Measurements from ENCODE around the gene E2F3. TPM values are rescaled to one million over a fixed set of nuclear protein-coding genes. Genes with fewer than 3 reads are reported as not detected.
"Not testable (repeated sequence)": the region's sequence is repeated elsewhere in the genome, so short reads cannot be mapped to it uniquely, and the experiment has no call there.

Gene E2F3
- polyA plus RNA-seq, 1 donor = 17.9 TPM

GRCh38 chr6:20509212-20509611 is 107.5 kb downstream of the E2F3 start:
- Histone ChIP-seq H3K36me3 (ENCODE audit: control insufficient read depth, insufficient read depth, low read length) (no peaks in the 10 kb centered on the region), H3K4me1 (ENCODE audit: control insufficient read depth, insufficient read depth, low read length) (no peaks in the 10 kb centered on the region), H3K4me3 (ENCODE audit: low read length) (no peak overlapping the region), H3K27ac (ENCODE audit: low read length) (no peak overlapping the region), H3K27me3 (ENCODE audit: control insufficient read depth, insufficient read depth, low read length) (no peaks in the 10 kb centered on the region), H3K9me3 (ENCODE audit: control insufficient read depth, low read depth, low read length) (no peaks in the 10 kb centered on the region)
- WGBS (ENCODE audit: insufficient coverage, low lambda C conversion rate) = no CpG with 5 or more reads among the region's 2 CpGs
- no peak for DNase-seq

- Histone ChIP-seq H3K9me3 (ENCODE audit: control insufficient read depth, low read depth, low read length) (no peaks in the 10 kb centered on the region), H3K4me3 (ENCODE audit: low read length) (no peak overlapping the region), H3K36me3 (ENCODE audit: control insufficient read depth, insufficient read depth, low read length) (no peaks in the 10 kb centered on the region), H3K27ac (ENCODE audit: low read length) (no peak overlapping the region), H3K27me3 (ENCODE audit: control insufficient read depth, insufficient read depth, low read length) (no peaks in the 10 kb centered on the region), H3K4me1 (ENCODE audit: control insufficient read depth, insufficient read depth, low read length) (no peaks in the 10 kb centered on the region)
- WGBS (ENCODE audit: insufficient coverage, low lambda C conversion rate) = no CpG with 5 or more reads among the region's 2 CpGs
- DNase-seq = no peak
Measured at GRCh38 chr6:20511852-20512251, 110.2 kb downstream of the E2F3 start.

GRCh38 chr6:20525208-20525607 is 123.5 kb downstream of the E2F3 start:
- H3K4me1 ChIP-seq (ENCODE audit: control insufficient read depth, insufficient read depth, low read length); H3K36me3 ChIP-seq (ENCODE audit: control insufficient read depth, insufficient read depth, low read length); H3K27ac ChIP-seq (ENCODE audit: low read length); H3K27me3 ChIP-seq (ENCODE audit: control insufficient read depth, insufficient read depth, low read length); H3K9me3 ChIP-seq (ENCODE audit: control insufficient read depth, low read depth, low read length); H3K4me3 ChIP-seq (ENCODE audit: low read length); DNase-seq: not testable (repeated sequence)
- no CpG with 5 or more reads among the region's 3 CpGs for WGBS (ENCODE audit: insufficient coverage, low lambda C conversion rate)

GRCh38 chr6:20529086-20529448 is 127.4 kb downstream of the E2F3 start:
- H3K27ac ChIP-seq (ENCODE audit: low read length); H3K27me3 ChIP-seq (ENCODE audit: control insufficient read depth, insufficient read depth, low read length); H3K36me3 ChIP-seq (ENCODE audit: control insufficient read depth, insufficient read depth, low read length); H3K4me3 ChIP-seq (ENCODE audit: low read length); H3K4me1 ChIP-seq (ENCODE audit: control insufficient read depth, insufficient read depth, low read length); H3K9me3 ChIP-seq (ENCODE audit: control insufficient read depth, low read depth, low read length): not testable (repeated sequence)
- WGBS (ENCODE audit: insufficient coverage, low lambda C conversion rate) = 60% methylated on average over 1 of the region's 5 CpGs
- peak; percentile 16 to 20 for DNase-seq

GRCh38 chr6:20532881-20533280 is 131.2 kb downstream of the E2F3 start:
- no CpG with 5 or more reads among the region's 1 CpG for WGBS (ENCODE audit: insufficient coverage, low lambda C conversion rate)
- DNase-seq = no peak
- Histone ChIP-seq H3K36me3 (ENCODE audit: control insufficient read depth, insufficient read depth, low read length) (no peaks in the 10 kb centered on the region), H3K9me3 (ENCODE audit: control insufficient read depth, low read depth, low read length) (no peaks in the 10 kb centered on the region), H3K4me1 (ENCODE audit: control insufficient read depth, insufficient read depth, low read length) (peaks cover 6% of the 10 kb centered on the region), H3K4me3 (ENCODE audit: low read length) (no peak overlapping the region), H3K27me3 (ENCODE audit: control insufficient read depth, insufficient read depth, low read length) (no peaks in the 10 kb centered on the region), H3K27ac (ENCODE audit: low read length) (no peak overlapping the region)

- Histone ChIP-seq H3K27me3 (ENCODE audit: control insufficient read depth, insufficient read depth, low read length) (no peaks in the 10 kb centered on the region), H3K4me3 (ENCODE audit: low read length) (peak overlapping the region; percentile 70), H3K36me3 (ENCODE audit: control insufficient read depth, insufficient read depth, low read length) (no peaks in the 10 kb centered on the region), H3K27ac (ENCODE audit: low read length) (peak overlapping the region; percentile 80), H3K4me1 (ENCODE audit: control insufficient read depth, insufficient read depth, low read length) (peaks cover 3% of the 10 kb centered on the region), H3K9me3 (ENCODE audit: control insufficient read depth, low read depth, low read length) (no peaks in the 10 kb centered on the region)
- 84% methylated on average over 3 of the region's 6 CpGs for WGBS (ENCODE audit: insufficient coverage, low lambda C conversion rate)
- DNase-seq = peak in 1 of 2 donors; percentile 8
Measured at GRCh38 chr6:20533746-20534294, 132.1 kb downstream of the E2F3 start.

GRCh38 chr6:20534295-20535262 is 132.9 kb downstream of the E2F3 start, which contains the start of gene CDKAL1:
TSS of gene CDKAL1 (plus strand) at chr6:20534457. CDS start at chr6:20546351, 11,894 bp downstream.
- DNase-seq = peak; percentile 87 to 90
- H3K27ac ChIP-seq (ENCODE audit: low read length) = peak within 1 kb of the TSS; percentile 80
- peaks cover 3% of the 10 kb centered on the region for H3K4me1 ChIP-seq (ENCODE audit: control insufficient read depth, insufficient read depth, low read length)
- no peaks in the 10 kb centered on the region for H3K36me3 ChIP-seq (ENCODE audit: control insufficient read depth, insufficient read depth, low read length)
- H3K27me3 ChIP-seq (ENCODE audit: control insufficient read depth, insufficient read depth, low read length) = no peaks in the 10 kb centered on the region
- H3K4me3 ChIP-seq (ENCODE audit: low read length) = peak within 1 kb of the TSS; percentile 70
- 13% methylated on average over 2 of the region's 31 CpGs for WGBS (ENCODE audit: insufficient coverage, low lambda C conversion rate)
- no peaks in the 10 kb centered on the region for H3K9me3 ChIP-seq (ENCODE audit: control insufficient read depth, low read depth, low read length)

GRCh38 chr6:20538131-20538662 is 136.5 kb downstream of the E2F3 start:
- DNase-seq = no peak
- Histone ChIP-seq H3K27me3 (ENCODE audit: control insufficient read depth, insufficient read depth, low read length) (no peaks in the 10 kb centered on the region), H3K27ac (ENCODE audit: low read length) (no peak overlapping the region), H3K9me3 (ENCODE audit: control insufficient read depth, low read depth, low read length) (no peaks in the 10 kb centered on the region), H3K4me3 (ENCODE audit: low read length) (no peak overlapping the region), H3K36me3 (ENCODE audit: control insufficient read depth, insufficient read depth, low read length) (peaks cover 8% of the 10 kb centered on the region), H3K4me1 (ENCODE audit: control insufficient read depth, insufficient read depth, low read length) (peaks cover 3% of the 10 kb centered on the region)
- WGBS (ENCODE audit: insufficient coverage, low lambda C conversion rate) = no CpG with 5 or more reads among the region's 1 CpG

GRCh38 chr6:20538907-20539306 is 137.2 kb downstream of the E2F3 start:
- DNase-seq = no peak
- Histone ChIP-seq H3K27ac (ENCODE audit: low read length) (no peak overlapping the region), H3K9me3 (ENCODE audit: control insufficient read depth, low read depth, low read length) (no peaks in the 10 kb centered on the region), H3K4me3 (ENCODE audit: low read length) (no peak overlapping the region), H3K4me1 (ENCODE audit: control insufficient read depth, insufficient read depth, low read length) (peaks cover 3% of the 10 kb centered on the region), H3K27me3 (ENCODE audit: control insufficient read depth, insufficient read depth, low read length) (no peaks in the 10 kb centered on the region), H3K36me3 (ENCODE audit: control insufficient read depth, insufficient read depth, low read length) (peaks cover 8% of the 10 kb centered on the region)
- no CpG with 5 or more reads among the region's 4 CpGs for WGBS (ENCODE audit: insufficient coverage, low lambda C conversion rate)

- no peak for DNase-seq
- Histone ChIP-seq H3K27ac (ENCODE audit: low read length) (no peak overlapping the region), H3K4me1 (ENCODE audit: control insufficient read depth, insufficient read depth, low read length) (peaks cover 3% of the 10 kb centered on the region), H3K27me3 (ENCODE audit: control insufficient read depth, insufficient read depth, low read length) (no peaks in the 10 kb centered on the region), H3K36me3 (ENCODE audit: control insufficient read depth, insufficient read depth, low read length) (peaks cover 8% of the 10 kb centered on the region), H3K9me3 (ENCODE audit: control insufficient read depth, low read depth, low read length) (no peaks in the 10 kb centered on the region), H3K4me3 (ENCODE audit: low read length) (no peak overlapping the region)
- 100% methylated on average over 1 of the region's 2 CpGs for WGBS (ENCODE audit: insufficient coverage, low lambda C conversion rate)
Measured at GRCh38 chr6:20539387-20539786, 137.7 kb downstream of the E2F3 start.
